GM23248 (cell line): ENCODE data around the gene MBD4.

Source experiments
- EZH2 ChIP-seq: fragments of 200-600 bp; sonication (generic); IDR thresholded peaks from 2 replicates; pipeline ENCODE4 v1.6.1; 2018; ENCODE audit warnings: antibody characterized with exemption, mild to moderate bottlenecking; ENCODE audit not compliant: insufficient read depth, poor library complexity, severe bottlenecking
- EZH2phosphoT487 ChIP-seq: fragments of 200-600 bp; sonication (generic); IDR thresholded peaks from 2 replicates; pipeline ENCODE4 v1.6.1; 2018; ENCODE audit warnings: antibody characterized with exemption, moderate library complexity, mild to moderate bottlenecking, low read depth; ENCODE audit not compliant: insufficient read depth

GRCh38 chr3:129417326-129417725, 22.4 kb downstream of the MBD4 start:
- TF ChIP-seq EZH2 (no peak), EZH2phosphoT487 (no peak)
